ENCODE data around the gene AICDA.

GRCh38 chr12:8639936-8640335 lies 27.3 kb upstream of the AICDA start:
- no peak for TF ChIP-seq EZH2phosphoT487 (conservative IDR thresholded peaks at IDR 0.05; ENCODE audit: low read length)
- no peak for TF ChIP-seq CTCF (IDR thresholded peaks at IDR 0.05; ENCODE audit: insufficient read depth, low read length, poor library complexity, severe bottlenecking)

Measured in SU-DHL-6 (cell line).